Measurements from ENCODE around the gene NRXN3. TPM values are rescaled to one million over a fixed set of nuclear protein-coding genes. Genes with fewer than 3 reads are reported as not detected.

The NRXN3 gene
- total RNA-seq, 1 experiment from 2014 or later: not detected

- H3K36me3 ChIP-seq (ENCODE audit: control insufficient read depth in 1 of 2, insufficient read depth in 2 of 2, low read length in 2 of 2): no peaks in the 10 kb centered on the region
- POLR2A ChIA-PET: no interaction called here
- no peak overlapping the region for H2AFZ ChIP-seq (ENCODE audit: low read depth, low read length, poor library complexity, severe bottlenecking)
- CTCF ChIA-PET: no interaction called here
- DNase-seq (ENCODE audit: low read depth, low spot score) (no peak), ATAC-seq (no peak)
- H3K4me3 ChIP-seq (replicated peaks in 1 of 2; ENCODE audit: low read depth in 1 of 2, low read length in 2 of 2): no peak overlapping the region
- no TSS peak for BruUV-seq (replicated peaks)
- RAD21 ChIA-PET (ENCODE audit: low non-redundant PET in 1 of 2, low total read pairs in 2 of 2, uncharacterized antibody in 2 of 2, unreplicated experiment in 2 of 2): no interaction called here
- no peak overlapping the region for H3K9ac ChIP-seq (ENCODE audit: low read length)
- no peak overlapping the region for H3K4me2 ChIP-seq (ENCODE audit: low read length)
- TF ChIP-seq CEBPB (IDR thresholded peaks at IDR 0.05; ENCODE audit: low read depth): no peak
- no peak for TF ChIP-seq EGR1 (IDR thresholded peaks at IDR 0.05; ENCODE audit: low read depth)
- TF ChIP-seq YY1 (IDR thresholded peaks at IDR 0.05; ENCODE audit: extremely low read depth, insufficient replicate concordance, low read depth, low read length): no peak
- TF ChIP-seq SP1 (IDR thresholded peaks at IDR 0.05; ENCODE audit: low read depth): no peak
- no peak for TF ChIP-seq ELF1 (IDR thresholded peaks at IDR 0.05; ENCODE audit: borderline replicate concordance, low read depth)
- no peak for TF ChIP-seq SIN3A (IDR thresholded peaks at IDR 0.05; ENCODE audit: low read depth)
- no peak for TF ChIP-seq SRF (IDR thresholded peaks at IDR 0.05; ENCODE audit: low read depth)
- H4K20me1 ChIP-seq (ENCODE audit: insufficient read depth): no peaks in the 10 kb centered on the region
- no peaks in the 10 kb centered on the region for H3K9me2 ChIP-seq (ENCODE audit: insufficient read depth)
- H3K79me2 ChIP-seq (ENCODE audit: insufficient read depth, low read length): no peaks in the 10 kb centered on the region
- no peak overlapping the region for H3K27ac ChIP-seq (ENCODE audit: low read depth, low read length)
- no peaks in the 10 kb centered on the region; a peak in 1 of 4 replicates for H3K4me1 ChIP-seq (ENCODE audit: control insufficient read depth in 1 of 2, insufficient read depth in 2 of 2, low read length in 2 of 2)
- intact Hi-C loops (cut with micrococcal nuclease): no loop called here
- no peaks in the 10 kb centered on the region; the same call in 1 of the 2 replicates for H3K27me3 ChIP-seq (ENCODE audit: insufficient read depth, low read length)
- no peaks in the 10 kb centered on the region; a peak in 1 of 4 replicates for H3K9me3 ChIP-seq (ENCODE audit: control insufficient read depth in 1 of 2, insufficient read depth in 1 of 2, low read depth in 1 of 2, low read length in 2 of 2)
These were observed 442.5 kb downstream of the NRXN3 start for GRCh38 chr14:78612666-78613065.

- H3K36me3 ChIP-seq (ENCODE audit: control insufficient read depth in 1 of 2, insufficient read depth in 2 of 2, low read length in 2 of 2): no peaks in the 10 kb centered on the region
- no peak overlapping the region for H3K4me3 ChIP-seq (replicated peaks in 1 of 2; ENCODE audit: low read depth in 1 of 2, low read length in 2 of 2)
- no peaks in the 10 kb centered on the region; a peak in 1 of 4 replicates for H3K4me1 ChIP-seq (ENCODE audit: control insufficient read depth in 1 of 2, insufficient read depth in 2 of 2, low read length in 2 of 2)
- H3K9me3 ChIP-seq (ENCODE audit: control insufficient read depth in 1 of 2, insufficient read depth in 1 of 2, low read depth in 1 of 2, low read length in 2 of 2): no peaks in the 10 kb centered on the region
- no peak overlapping the region for H3K4me2 ChIP-seq (ENCODE audit: low read length)
- no TSS peak for BruUV-seq (replicated peaks)
- H3K9me2 ChIP-seq (ENCODE audit: insufficient read depth): no peaks in the 10 kb centered on the region
- CTCF ChIA-PET: no interaction called here
- RAD21 ChIA-PET (ENCODE audit: low non-redundant PET in 1 of 2, low total read pairs in 2 of 2, uncharacterized antibody in 2 of 2, unreplicated experiment in 2 of 2): no interaction called here
- no peaks in the 10 kb centered on the region; the same call in 1 of the 2 replicates for H3K27me3 ChIP-seq (ENCODE audit: insufficient read depth, low read length)
- intact Hi-C loops (cut with micrococcal nuclease): no loop called here
- no peaks in the 10 kb centered on the region for H3K79me2 ChIP-seq (ENCODE audit: insufficient read depth, low read length)
- H4K20me1 ChIP-seq (ENCODE audit: insufficient read depth): no peaks in the 10 kb centered on the region
- TF ChIP-seq POLR2A (IDR thresholded peaks at IDR 0.05; ENCODE audit: borderline replicate concordance, extremely low read depth, insufficient read depth, insufficient read length) (no peak), ATF3 (IDR thresholded peaks at IDR 0.05) (no peak), CTCF (IDR thresholded peaks at IDR 0.05 in 2 of 3, conservative IDR thresholded peaks at IDR 0.05 in 1 of 3; ENCODE audit: borderline replicate concordance in 1 of 3, insufficient read depth in 1 of 3, low read depth in 2 of 3, low read length in 2 of 3) (no peak), SIN3A (IDR thresholded peaks at IDR 0.05; ENCODE audit: low read depth) (no peak), CBX3 (IDR thresholded peaks at IDR 0.05; ENCODE audit: low read depth) (no peak), SP1 (IDR thresholded peaks at IDR 0.05; ENCODE audit: low read depth) (no peak), YY1 (IDR thresholded peaks at IDR 0.05; ENCODE audit: extremely low read depth, insufficient replicate concordance, low read depth, low read length) (no peak)
- TF ChIP-seq, protein P1, sequence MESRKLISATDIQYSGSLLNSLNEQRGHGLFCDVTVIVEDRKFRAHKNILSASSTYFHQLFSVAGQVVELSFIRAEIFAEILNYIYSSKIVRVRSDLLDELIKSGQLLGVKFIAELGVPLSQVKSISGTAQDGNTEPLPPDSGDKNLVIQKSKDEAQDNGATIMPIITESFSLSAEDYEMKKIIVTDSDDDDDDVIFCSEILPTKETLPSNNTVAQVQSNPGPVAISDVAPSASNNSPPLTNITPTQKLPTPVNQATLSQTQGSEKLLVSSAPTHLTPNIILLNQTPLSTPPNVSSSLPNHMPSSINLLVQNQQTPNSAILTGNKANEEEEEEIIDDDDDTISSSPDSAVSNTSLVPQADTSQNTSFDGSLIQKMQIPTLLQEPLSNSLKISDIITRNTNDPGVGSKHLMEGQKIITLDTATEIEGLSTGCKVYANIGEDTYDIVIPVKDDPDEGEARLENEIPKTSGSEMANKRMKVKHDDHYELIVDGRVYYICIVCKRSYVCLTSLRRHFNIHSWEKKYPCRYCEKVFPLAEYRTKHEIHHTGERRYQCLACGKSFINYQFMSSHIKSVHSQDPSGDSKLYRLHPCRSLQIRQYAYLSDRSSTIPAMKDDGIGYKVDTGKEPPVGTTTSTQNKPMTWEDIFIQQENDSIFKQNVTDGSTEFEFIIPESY (IDR thresholded peaks at IDR 0.05; ENCODE audit: extremely low read depth, insufficient replicate concordance, low read length): no peak
- H3K9ac ChIP-seq (ENCODE audit: low read length): no peak overlapping the region
- H2AFZ ChIP-seq (ENCODE audit: low read depth, low read length, poor library complexity, severe bottlenecking): no peak overlapping the region
- H3K27ac ChIP-seq (ENCODE audit: low read depth, low read length): no peak overlapping the region
- DNase-seq (ENCODE audit: low read depth, low spot score) (no peak), ATAC-seq (no peak)
- POLR2A ChIA-PET: no interaction called here
These were observed 444.4 kb downstream of the NRXN3 start for GRCh38 chr14:78614593-78614992.

All from HCT116 (cell line).